GM19463 (cell line): Measurements from ENCODE around the gene TMEM179B.
"Not testable (repeated sequence)": the region's sequence is repeated elsewhere in the genome, so short reads cannot be mapped to it uniquely, and the experiment has no call there.

ENCODE experiments used
- ATAC-seq: cut with Tn5 transposase; IDR thresholded peaks from one replicate; pipeline ENCODE4 v1.9.1; 2021; ENCODE audit warnings: mild to moderate bottlenecking, moderate library complexity; ENCODE audit not compliant: unreplicated experiment

Gene TMEM179B

GRCh38 chr11:62787005-62787759, at the start of gene TMEM179B:
Gene TMEM179B, plus strand, starts transcription at chr11:62787402. Its CDS starts 30 bp downstream, at chr11:62787432.
- ATAC-seq = peak; percentile 63

- no peak for ATAC-seq
Observed at GRCh38 chr11:62747475-62748160, 39.6 kb upstream of the TMEM179B start.

GRCh38 chr11:62749931-62750330, 37.3 kb upstream of the TMEM179B start:
- ATAC-seq = not testable (repeated sequence)

GRCh38 chr11:62752177-62752785, 34.9 kb upstream of the TMEM179B start:
- no peak for ATAC-seq

GRCh38 chr11:62752994-62753735, 34.0 kb upstream of the TMEM179B start:
- no peak for ATAC-seq

- ATAC-seq = peak; percentile 96
Observed at GRCh38 chr11:62753736-62754603, 33.2 kb upstream of the TMEM179B start, which contains the start of gene ZBTB3. Gene ZBTB3, minus strand, starts transcription at chr11:62754160. Its CDS starts 496 bp downstream, at chr11:62753664.

GRCh38 chr11:62755086-62755615, 32.1 kb upstream of the TMEM179B start:
- no peak for ATAC-seq

- no peak for ATAC-seq
Observed at GRCh38 chr11:62757846-62758788, 29.1 kb upstream of the TMEM179B start.

GRCh38 chr11:62760867-62761227, 26.4 kb upstream of the TMEM179B start:
- ATAC-seq = not testable (repeated sequence)

- ATAC-seq = no peak
Observed at GRCh38 chr11:62770778-62771143, 16.4 kb upstream of the TMEM179B start.

GRCh38 chr11:62771144-62772021, 15.8 kb upstream of the TMEM179B start, which contains the start of gene TAF6L:
Gene TAF6L, plus strand, starts transcription at chr11:62771396. Its CDS starts 4,388 bp downstream, at chr11:62775784.
- peak; percentile 89 for ATAC-seq

GRCh38 chr11:62774407-62774806, 12.8 kb upstream of the TMEM179B start:
- ATAC-seq = no peak

GRCh38 chr11:62775646-62776045, 11.6 kb upstream of the TMEM179B start:
- no peak for ATAC-seq

GRCh38 chr11:62777389-62777788, 9.8 kb upstream of the TMEM179B start:
- no peak for ATAC-seq

- ATAC-seq = no peak
Observed at GRCh38 chr11:62778441-62778840, 8.8 kb upstream of the TMEM179B start.

GRCh38 chr11:62782753-62783152, 4.4 kb upstream of the TMEM179B start:
- no peak for ATAC-seq

GRCh38 chr11:62786318-62787004, 741 bp upstream of the TMEM179B start:
- ATAC-seq = peak; percentile 68
